Inflammatory macrophage treated with lipopolysaccharide for 1 hour (primary cell): Measurements from ENCODE around the gene ANKRD49.
"Not testable (repeated sequence)": the region's sequence is repeated elsewhere in the genome, so short reads cannot be mapped to it uniquely, and the experiment has no call there.

ENCODE experiments used
- DNase-seq, 2 donors: peaks; one replicate each; pipeline ENCODE4 v3.0.0-alpha.2; 2020 to 2022

ANKRD49 gene, protein sequence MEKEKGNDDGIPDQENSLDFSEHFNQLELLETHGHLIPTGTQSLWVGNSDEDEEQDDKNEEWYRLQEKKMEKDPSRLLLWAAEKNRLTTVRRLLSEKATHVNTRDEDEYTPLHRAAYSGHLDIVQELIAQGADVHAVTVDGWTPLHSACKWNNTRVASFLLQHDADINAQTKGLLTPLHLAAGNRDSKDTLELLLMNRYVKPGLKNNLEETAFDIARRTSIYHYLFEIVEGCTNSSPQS

DNA sequence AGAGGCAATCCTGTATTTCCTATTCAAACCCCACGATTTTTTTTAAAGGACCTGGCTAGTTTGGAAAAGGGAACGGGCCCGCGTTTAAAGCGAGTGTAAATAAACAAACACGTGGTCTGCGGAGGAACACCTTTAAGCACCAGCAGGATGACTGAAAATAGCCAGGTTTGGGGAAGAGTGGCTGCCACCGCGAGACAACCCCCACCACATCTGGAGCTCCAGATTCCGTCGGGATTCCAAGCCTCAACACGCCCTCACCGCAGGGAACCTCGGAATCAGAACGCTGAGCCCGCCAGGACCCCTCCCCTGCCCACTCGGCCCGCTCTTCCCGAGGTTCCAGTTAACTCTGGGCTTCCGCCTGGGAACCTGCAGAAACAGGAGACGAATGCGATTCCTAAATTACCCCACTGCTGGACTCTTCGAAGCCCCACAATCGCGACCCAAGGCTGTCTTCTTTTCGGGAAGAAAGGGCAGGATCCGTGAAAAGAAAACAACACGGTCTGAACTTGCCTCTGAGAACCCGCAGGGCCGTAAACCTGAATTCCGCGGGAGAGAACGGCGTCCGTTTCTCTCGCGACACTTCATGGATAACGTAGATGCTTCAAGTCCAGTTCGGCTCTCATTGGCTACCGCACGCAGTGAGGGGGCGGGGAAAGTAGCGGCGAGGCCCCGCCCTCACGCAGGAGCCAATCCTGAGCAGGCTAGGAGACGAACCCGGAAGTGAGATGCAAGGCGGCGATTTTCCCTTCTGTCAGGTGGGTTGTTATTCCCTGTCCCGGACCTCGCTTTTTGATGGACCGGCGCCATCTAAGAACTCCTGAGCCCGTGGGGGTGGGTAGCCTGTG lies at the start of gene ANKRD49, which contains the start of gene MRE11:
Gene ANKRD49 (plus strand): TSS at position 704 of the 845 bp plus-strand sequence. CDS start 2,710 bp downstream, outside the sequence.
Gene MRE11 (minus strand): TSS at position 564 of the 845 bp plus-strand sequence. CDS start 1,043 bp downstream, outside the sequence.
- peak; percentile 98 for DNase-seq

DNA sequence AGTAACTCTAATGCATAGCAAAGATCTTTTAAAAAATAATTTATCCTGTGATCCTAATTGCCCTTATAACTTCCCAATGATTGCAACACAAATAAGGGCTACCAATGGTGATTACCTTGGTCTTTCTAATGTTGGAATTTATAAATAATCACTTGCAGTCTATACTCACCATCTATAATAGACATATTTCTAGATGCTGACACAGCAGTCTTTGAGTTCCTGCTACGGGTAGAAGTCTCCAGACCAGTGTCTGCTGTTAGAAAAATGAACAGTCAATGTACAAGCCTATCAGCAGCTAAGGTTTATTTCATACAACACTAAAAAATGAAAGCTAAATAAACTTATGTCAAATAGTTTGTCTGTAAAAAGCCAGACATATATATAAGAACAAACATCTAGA lies 48.1 kb upstream of the ANKRD49 start:
- DNase-seq: no peak

DNA sequence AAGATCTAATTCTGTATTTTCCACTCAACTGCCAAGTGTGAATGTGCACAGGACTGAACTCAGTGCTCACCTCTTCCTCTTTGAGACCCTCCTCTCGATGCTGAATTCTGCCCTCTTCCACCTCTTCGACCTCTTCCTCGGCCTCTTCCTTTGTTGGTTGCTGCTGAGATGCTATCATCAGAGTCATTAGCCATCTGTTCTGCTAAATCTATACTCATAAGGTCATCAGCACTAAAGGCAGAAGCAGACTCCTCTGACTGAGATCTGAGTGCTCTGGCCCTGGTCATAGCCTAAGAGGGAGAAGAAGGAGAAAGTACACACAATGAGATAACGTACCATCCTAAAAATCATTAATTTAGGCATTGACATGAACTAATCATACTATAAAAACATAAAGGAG lies 46.6 kb upstream of the ANKRD49 start:
- DNase-seq: no peak

DNA sequence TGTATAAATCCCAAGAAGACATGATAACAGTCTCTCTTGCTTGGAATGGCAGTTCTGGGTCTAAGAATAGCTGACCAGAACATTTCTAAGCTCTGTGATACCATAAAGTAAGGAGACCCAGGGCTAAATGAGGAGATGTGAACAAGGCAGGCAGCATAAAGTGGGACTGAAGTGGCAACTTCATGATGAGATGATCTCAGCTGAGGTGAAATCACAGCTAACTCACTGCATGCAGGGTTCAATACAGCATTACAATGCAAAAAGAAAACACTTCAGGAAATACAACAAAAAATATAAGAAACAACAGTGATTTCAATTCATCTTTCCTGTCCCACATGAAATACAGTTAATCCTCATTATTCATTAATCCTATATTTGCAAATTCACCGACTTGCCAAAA lies 44.8 kb upstream of the ANKRD49 start:
- DNase-seq: no peak

DNA sequence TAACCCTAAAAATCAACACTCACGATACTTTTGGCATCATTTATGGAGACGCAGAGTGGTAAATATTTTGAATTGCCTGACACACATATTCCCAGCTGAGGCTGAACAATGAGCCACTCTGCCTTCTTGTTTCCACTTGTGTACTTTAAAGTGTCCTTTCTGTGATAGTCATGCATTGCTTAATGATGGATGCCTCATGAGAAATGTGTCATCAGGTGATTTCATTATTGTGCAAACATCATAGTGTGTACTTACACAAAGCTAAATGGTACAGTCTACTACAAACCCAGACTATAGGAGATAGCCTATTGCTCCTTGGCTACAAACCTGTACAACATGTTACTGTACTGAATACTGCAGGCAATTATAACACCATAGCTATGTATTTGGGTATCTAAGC lies 44.3 kb upstream of the ANKRD49 start:
- peak; percentile 66 to 87 for DNase-seq

DNA sequence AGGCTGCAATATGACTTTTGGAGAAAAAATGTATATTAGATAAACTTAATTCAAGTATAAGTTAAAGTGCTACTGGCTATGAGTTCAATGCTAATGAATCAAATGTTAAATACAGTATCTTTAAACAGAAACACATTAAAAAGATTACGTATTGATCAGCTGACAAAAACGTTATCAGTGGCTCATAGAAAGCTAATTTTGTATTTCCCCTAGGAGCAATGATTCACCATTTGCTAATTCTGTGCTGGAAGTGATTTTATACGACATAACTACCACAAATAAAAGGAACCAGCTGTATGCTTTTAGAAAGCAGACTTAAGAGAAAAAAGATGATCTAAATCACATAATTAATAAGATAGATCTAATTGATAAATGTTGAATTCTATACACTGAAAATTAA lies 43.7 kb upstream of the ANKRD49 start:
- peak; percentile 6 to 58 for DNase-seq

DNA sequence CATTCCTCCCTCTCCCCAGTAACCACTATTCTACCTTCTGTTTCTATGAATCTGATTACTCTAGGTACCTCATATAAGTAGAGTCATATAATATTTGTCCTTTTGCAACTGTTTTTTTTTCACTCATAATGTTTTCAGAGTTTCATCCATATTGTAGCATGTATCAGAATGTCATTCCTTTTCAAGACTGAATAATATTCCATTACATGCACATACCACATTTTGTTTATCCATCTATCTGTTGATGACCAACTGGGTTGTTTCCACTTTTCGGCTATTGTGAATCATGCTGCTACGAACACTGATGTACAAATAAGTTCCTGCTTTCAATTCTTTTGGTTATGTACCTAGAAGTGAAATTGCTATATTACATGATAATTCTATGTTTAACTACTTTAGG lies 40.8 kb upstream of the ANKRD49 start:
- no peak for DNase-seq

DNA sequence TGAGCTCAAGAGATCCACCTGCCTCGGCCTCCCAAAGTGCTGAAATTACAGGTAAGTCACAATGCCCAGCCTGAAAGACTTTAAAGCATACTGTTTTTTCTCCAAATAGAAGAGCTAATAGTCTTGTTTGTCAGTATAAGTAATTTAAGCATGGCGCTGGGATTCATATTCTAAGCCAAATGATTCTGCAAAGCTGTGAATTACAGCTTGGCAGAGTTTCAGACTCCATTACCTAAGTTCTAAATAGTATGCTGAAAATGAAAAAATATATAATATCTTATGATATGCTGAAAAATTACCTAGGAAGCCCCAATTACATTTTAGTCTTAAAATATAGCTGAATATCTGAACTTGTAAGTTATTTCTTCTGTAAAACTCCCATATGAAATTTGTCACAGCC lies 39.5 kb upstream of the ANKRD49 start:
- no peak for DNase-seq

DNA sequence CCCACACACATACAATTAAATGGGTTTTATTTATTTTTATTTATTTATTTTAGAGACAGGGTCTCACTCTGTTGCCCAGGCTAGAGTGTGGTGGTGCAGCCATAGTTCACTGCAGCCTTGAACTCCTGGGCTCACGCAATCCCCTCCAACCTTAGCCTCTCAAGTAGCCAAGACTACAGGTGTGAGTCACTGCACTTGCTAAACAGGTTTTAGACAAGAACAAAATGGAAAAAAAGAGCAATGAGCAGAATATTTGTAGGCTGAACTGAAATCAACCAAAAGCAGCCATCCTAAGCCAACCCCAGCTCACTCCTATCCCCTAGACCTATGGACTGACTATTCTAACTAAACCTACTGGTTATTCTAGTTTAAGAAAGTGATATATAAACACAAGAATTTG lies 37.9 kb upstream of the ANKRD49 start:
- no peak for DNase-seq

DNA sequence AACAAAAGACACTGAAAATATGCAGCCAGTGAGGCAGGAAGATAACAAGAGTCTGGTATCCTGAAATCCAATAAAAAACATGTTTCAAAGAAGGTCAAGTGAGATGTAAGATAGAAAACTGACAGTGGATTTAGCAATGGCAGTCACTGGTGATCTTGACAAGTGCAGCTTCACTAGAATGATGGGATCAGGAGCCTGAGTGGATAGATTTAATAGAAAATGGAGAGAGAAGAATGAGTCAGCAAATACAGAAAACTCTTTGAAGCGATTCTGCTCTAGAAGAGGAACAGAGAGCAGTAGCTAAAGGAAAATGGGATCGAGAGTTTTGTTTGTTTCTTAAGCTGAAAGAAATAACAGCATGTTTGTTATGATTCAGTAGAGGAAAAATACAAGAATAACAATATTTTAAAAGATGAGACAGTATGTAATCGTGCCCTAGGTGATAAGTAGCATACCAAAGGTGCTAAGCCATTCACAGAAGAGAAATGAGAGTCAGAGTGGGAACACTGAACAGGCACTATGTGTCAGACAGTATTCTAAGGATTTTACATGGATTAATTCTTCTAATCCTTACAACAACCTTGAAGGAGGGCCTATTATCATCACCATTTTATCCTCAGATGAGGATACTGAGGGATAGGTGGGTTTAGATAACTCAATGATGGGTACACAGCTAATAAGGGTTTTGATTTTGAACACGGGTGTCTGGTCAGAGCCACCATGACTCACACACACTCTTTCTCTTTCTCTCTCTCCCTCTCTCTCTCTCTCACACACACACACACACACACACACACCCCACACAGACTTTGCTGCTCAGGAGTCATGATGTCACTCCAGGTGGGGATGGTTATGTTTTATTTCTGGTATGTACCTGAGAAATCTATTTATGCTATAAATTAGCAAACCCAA lies 36.4 kb upstream of the ANKRD49 start:
- no peak for DNase-seq

DNA sequence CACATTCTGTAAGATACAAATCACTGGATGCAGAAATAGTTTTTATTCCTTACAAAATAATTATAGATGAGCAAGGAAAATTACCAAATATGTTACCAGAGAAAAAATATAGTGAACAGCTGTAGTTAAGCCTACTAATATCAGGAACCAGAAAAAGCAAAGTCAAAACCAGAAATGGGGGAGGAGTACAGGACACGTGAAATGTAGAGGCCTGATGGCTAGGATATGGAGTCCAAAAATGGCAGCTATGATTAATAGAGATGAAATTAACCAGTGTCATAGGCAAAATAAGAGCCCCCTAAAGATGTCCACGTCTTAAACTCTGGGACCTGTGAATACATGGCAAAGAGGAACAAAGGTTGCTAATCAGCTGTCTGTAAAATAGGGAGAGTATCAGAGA lies 34.2 kb upstream of the ANKRD49 start:
- DNase-seq: no peak

DNA sequence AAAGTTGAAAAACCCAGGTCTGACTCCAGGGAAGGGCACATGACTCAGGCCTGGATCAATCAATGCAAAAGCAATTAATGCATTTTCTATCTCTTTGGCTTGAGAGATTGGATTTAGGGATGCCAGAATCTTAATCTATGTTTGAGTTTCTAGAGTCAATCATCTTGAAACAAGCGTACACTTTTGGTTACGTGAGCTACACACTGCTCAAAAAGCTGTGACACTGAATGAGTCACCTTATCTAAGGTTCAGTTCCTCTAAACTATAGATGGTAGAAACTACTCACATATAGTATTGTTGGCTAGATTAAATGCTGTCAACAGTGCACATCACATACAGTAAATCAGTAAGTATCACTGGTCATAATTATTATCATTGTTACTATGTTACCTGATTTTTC lies 24.4 kb upstream of the ANKRD49 start:
- DNase-seq: no peak

DNA sequence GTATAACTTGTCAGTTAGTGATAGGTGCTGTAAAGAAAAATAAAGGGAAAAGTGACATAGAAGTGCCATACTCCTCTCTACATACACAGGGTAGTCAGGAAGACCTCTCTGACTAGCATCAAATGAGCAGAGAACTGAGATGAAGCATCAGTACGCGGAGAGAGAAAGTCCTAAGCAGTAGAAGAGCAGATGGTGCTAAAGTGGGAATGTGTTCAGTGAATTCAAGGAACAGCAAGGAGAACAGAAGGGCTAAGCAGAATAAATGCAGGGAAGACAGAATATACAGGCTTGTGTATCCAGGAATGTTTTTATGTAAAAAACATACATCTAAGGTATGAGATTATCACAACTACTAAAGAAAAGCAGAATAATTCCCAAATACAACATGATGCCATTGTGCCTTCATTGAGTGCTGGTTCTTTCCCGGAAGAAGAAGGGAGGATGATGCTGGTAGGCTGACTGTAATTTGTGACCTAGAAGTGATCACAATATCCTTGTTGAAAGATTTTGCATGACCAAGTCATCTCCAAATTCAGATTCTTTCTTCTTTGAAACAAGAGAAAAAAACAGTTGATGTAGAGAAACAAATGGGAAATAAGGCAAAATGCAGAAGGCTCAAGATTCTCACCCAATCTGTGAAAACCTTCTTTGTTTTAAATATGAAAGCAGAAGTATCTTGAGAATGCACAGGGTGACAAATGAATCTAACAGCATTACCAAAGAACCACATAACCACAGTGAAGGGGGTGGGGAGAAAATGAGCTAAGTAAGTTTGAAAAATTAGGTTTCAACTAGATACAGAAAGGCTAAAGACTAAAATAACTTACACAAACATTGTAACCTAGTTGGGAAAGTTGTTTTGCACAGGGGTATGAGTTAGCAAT lies 20.6 kb upstream of the ANKRD49 start:
- peak; percentile 75 to 76 for DNase-seq

DNA sequence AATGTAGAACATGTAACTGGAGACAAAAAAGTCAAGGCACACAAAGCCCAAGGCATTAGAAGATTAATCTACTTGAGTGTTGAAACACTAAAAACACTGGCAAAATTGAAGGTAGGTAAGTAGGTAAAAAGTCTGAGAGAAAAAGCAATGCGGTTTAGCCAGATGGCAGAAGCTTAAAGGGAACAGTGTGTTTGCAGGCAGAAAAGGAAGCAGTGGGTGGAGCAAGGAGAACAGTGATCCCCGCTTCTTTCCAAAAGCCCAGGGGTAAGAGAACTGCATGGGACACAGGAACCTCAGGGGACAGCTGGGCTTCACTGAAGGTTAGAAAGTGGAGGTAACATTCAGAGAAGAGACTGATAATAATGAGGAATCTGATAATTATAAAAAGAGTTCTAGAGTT lies 16.2 kb upstream of the ANKRD49 start:
- peak in 1 of 2 donors; percentile 7 for DNase-seq

DNA sequence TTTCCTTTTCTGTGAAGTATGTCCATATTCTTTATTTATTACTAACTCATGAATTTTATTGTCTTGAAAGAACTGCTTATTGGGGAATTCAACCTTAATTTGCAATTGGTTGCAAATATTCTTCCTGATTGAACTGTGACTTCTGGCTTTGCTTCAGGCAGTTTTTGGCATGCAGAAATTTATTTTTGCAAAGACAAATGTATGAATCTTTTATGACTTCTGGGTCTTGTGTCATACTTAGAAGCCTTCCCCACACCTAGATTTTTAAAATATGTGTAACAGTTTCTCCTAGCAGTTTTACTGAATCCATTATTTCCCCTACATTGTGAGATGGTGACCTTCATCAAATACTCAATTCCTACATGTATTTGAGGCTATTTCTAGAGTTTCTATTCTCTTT lies 12.4 kb upstream of the ANKRD49 start:
- DNase-seq: no peak

DNA sequence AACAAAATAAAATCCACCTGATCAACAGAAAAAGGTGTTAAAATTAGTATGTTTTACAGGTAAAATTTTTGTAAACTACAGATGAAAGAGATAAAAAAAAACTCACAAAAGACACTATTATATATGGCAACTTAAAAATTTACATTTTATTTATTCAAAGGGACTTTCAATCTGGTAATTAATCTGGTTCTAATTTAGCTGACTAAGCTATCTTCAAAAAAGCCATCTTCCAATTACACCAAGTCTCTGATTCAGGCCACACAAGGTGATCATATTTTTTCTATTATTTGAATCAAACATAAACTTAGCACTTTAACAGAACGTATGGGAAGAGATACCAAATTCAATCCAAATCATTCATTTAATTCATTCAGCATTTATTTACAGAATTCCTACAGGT lies 7.7 kb upstream of the ANKRD49 start:
- DNase-seq: no peak

DNA sequence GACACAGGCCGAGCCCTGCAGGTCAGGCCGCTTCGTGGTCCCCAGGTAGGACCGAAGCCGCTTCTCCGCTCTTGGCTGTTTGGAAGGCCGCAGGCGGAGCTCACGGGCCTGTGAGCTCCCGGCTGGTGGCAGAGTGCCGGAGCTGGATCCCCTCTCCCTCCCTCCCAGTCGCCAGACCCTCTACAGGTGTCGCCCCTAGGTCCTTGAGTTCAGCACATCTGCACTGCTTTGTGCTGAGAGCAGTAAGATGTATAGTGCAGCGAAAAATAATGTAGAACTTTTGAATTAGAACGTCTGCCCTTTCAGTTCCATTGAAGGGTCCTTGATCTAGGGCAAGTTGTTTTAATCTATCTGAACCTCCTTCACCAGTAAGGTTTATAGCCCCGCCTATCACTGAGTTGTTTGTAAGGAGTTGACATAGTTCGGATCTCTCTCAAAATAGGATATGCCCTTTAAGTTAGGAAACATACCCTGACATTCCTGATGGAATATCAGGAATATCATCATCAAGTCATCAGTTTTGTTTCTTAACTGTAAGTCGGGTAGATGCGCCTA lies 419 bp downstream of the ANKRD49 start:
- DNase-seq: no peak

DNA sequence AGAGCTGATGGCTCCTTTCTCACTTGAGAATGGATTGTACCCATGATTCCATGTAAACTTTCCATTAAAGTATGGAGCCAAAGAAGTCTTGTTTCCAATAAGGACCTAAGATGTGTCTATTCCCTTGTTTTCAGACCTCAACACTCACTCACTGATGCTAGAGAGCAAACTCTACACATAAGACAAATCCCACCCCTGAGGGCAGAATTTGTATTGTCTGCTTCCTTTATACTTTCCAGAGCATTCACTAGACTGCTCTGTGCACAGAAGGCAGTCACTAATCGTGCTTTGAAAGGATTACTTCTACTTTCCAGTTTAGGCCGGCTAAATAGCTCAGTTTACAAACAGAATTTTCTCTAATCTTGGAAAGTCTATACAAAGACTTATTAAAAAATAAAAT lies 6.4 kb downstream of the ANKRD49 start:
- DNase-seq: no peak

DNA sequence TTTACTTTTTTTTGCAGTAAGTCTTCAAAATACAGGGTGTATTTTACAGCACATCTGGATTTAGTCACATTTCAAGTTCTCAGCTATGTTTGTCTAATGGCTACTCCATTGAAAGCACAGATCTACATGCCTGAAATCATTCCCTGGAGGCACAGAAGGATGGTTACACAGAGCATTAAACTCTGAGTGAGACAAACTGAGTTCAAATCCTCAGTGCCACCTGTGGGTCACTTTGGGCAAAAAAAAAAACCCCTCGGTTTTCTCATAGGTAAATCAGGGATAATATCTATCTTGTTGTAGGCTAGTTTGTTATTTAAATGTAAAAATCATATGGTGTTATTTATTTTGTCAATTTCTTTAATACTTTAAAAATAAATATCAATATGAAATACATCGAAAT lies 7.7 kb downstream of the ANKRD49 start:
- no peak for DNase-seq

DNA sequence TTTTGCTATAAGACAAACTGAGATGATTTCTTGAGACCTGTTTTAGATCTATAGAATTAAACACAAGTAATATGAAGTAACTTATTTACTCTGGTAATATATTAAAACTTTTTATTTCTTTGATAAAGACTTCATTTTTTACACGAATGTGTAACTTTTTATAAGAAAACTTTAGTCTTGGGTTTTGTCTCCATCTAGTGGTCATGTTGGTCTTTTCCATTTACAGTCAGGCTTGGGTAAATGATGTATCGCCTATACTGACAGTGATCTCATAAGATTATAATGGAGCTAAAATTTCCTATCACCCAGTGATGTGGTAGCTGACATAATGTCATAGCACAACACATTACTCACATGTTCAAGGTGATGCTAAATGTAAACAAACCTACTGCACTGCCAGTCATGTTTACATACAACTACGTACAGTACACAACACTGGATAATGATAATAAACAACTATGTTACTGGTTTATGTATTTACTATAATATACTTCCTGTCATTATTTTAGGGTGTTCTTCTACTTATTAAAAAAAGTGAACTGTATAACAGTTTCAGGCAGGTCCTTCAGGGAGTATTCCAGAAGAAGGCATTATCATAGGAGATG lies 11.0 kb downstream of the ANKRD49 start:
- peak; percentile 47 to 90 for DNase-seq

DNA sequence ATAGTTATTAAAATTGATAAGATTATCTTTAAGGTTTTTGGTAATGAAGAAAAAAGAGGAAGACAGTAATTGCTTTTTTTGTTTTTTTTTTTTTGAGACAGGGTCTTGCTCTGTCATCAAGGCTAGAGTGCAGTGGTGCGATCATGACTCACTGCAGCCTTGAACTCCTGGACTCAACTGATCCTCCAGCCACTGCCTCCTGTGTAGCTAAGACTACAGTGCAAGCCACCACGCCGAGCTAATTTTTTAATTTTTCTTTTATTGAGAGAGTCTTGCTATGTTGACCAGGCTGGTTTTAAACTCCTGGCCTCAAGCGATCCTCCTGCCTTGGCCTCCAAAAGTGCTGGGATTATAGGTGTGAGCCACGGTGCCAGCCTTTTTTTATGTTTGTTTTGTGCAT lies 12.7 kb downstream of the ANKRD49 start:
- not testable (repeated sequence) for DNase-seq
